LNCaP clone FGC (cell line): Measurements from ENCODE around the gene ZFAND2B.
A peak's percentile ranks its signal among the peaks of the same experiment; 100 is the strongest.
"Not testable (repeated sequence)": the region's sequence is repeated elsewhere in the genome, so short reads cannot be mapped to it uniquely, and the experiment has no call there.

Experiments
- DNase-seq: peaks from one replicate; pipeline ENCODE4 v3.0.0-alpha.2; 2011; ENCODE audit warnings: low read depth
- H3K4me3 ChIP-seq: 2 replicates; pipeline ENCODE4 v1.5.1; 2011; ENCODE audit warnings: mild to moderate bottlenecking, low read depth, low read length, control low read depth
- CTCF ChIP-seq: IDR thresholded peaks from 2 replicates; pipeline ENCODE4 v1.5.1; 2012; ENCODE audit warnings: mild to moderate bottlenecking; ENCODE audit not compliant: control insufficient read depth, insufficient read depth; ENCODE audit errors: extremely low read depth

ZFAND2B gene

GRCh38 chr2:219252900-219253752 is 46.5 kb downstream of the ZFAND2B start, which contains the start of gene TUBA4B:
TUBA4B (plus strand) TSS chr2:219253243; CDS start chr2:219253408, 165 bp downstream.
- DNase-seq = no peak
- H3K4me3 ChIP-seq = peak within 1 kb of the TSS; percentile 84
- TF ChIP-seq CTCF = no peak

- TF ChIP-seq CTCF = no peak
- peak within 1 kb of the TSS; percentile 84 for H3K4me3 ChIP-seq
- DNase-seq = no peak
These were observed 47.4 kb downstream of the ZFAND2B start, which contains the start of gene TUBA4A for GRCh38 chr2:219253753-219254589. TUBA4A (minus strand) TSS chr2:219253918; CDS start chr2:219253858, 60 bp downstream.

GRCh38 chr2:219254590-219255201 is 48.1 kb downstream of the ZFAND2B start:
- no peak for DNase-seq
- peak overlapping the region; percentile 84 for H3K4me3 ChIP-seq

GRCh38 chr2:219258942-219259341 is 52.4 kb downstream of the ZFAND2B start:
- H3K4me3 ChIP-seq, DNase-seq: not testable (repeated sequence)

More at GRCh38 chr2:219254590-219255201, 48.1 kb downstream of the ZFAND2B start:
- TF ChIP-seq CTCF = no peak
